Kidney (tissue), 14 donors: Measurements from ENCODE around the gene ARHGAP44. TPM values are rescaled to one million over a fixed set of nuclear protein-coding genes. Genes with fewer than 3 reads are reported as not detected.

Source experiments
- DNase-seq, 5 donors: peaks; one replicate each; pipeline ENCODE4 v3.0.0-alpha.2; 2013 to 2020
- FAIRE-seq: peaks from 2 replicates; lab custom pipeline; 2012; peaks lifted over from hg19 to GRCh38; lab: Jason Lieb, UNC
- H3K27ac ChIP-seq, 2 donors: one replicate each; pipeline ENCODE4 v1.7.0; 2013; ENCODE audit warnings: low read depth in 2 of 2, low read length in 2 of 2, inconsistent platforms in 1 of 2
- H3K27me3 ChIP-seq: one replicate; pipeline ENCODE4 v1.7.1; 2013; ENCODE audit warnings: low read length, inconsistent platforms; ENCODE audit not compliant: control insufficient read depth, insufficient read depth
- H3K36me3 ChIP-seq, 3 donors: one replicate each; pipeline versions ENCODE4 v1.7.0 to v1.7.1; 2013; ENCODE audit warnings: low read length in 3 of 3, control low read depth in 1 of 3, inconsistent platforms in 1 of 3; ENCODE audit not compliant: insufficient read depth in 3 of 3, control insufficient read depth in 2 of 3
- H3K4me1 ChIP-seq, 3 donors: one replicate each; pipeline versions ENCODE4 v1.7.0 to v1.7.1; 2013; ENCODE audit warnings: low read length in 3 of 3, inconsistent platforms in 1 of 3, low read depth in 1 of 3; ENCODE audit not compliant: control insufficient read depth in 2 of 3, insufficient read depth in 2 of 3
- H3K4me3 ChIP-seq, 3 donors: one replicate each; pipeline versions ENCODE4 v1.7.0 to v1.8.1; 2013; ENCODE audit warnings: low read length in 3 of 3, control low read depth in 1 of 3, inconsistent platforms in 1 of 3
- H3K9ac ChIP-seq, 3 donors: one replicate each; pipeline versions ENCODE4 v1.7.0 to v1.7.1; 2013; ENCODE audit warnings: low read length in 3 of 3, control low read depth in 1 of 3, inconsistent platforms in 1 of 3
- H3K9me3 ChIP-seq, 3 donors: one replicate each; pipeline versions ENCODE4 v1.7.0 to v1.7.1; 2013; ENCODE audit warnings: low read length in 3 of 3, control low read depth in 1 of 3, inconsistent platforms in 1 of 3; ENCODE audit not compliant: control insufficient read depth in 2 of 3, insufficient read depth in 1 of 3
- intact Hi-C: fragments of 100-400 bp; cut with DNase I; formaldehyde crosslinking; loops from one replicate; pipeline ENCODE4 v1.11.1; 2022
- polyA plus RNA-seq: library from polyadenylated mRNA; stranded (reverse); fragments of 350-450 nt; fragmentation: Illumina TruSeq; extraction: RNeasy Lipid Tissue Mini Kit (QIAGEN cat#74804); gene quantifications from one replicate; pipeline ENCODE4 v1.2.3, GENCODE V29; 2014; ENCODE audit warnings: low read depth, low replicate concordance; ENCODE audit not compliant: insufficient read depth
- total RNA-seq: library from RNA; stranded (reverse); fragmentation: NEBNext Ultra II Directional; extraction: Animal tissue kit (Norgen Biotek cat#: 25700); gene quantifications from one replicate; pipeline ENCODE4 v1.2.1, GENCODE V29; 2021
- TF ChIP-seq, protein P1 (sequence below): IDR thresholded peaks from 3 replicates; pipeline ENCODE4 v1.5.1; 2012; ENCODE audit warnings: mild to moderate bottlenecking, moderate library complexity, borderline replicate concordance; ENCODE audit not compliant: insufficient read depth; ENCODE audit errors: extremely low read depth
- donor health status: control.
- donor health status: control.
- donor health status: control.
- donor health status: control.
- donor health status: control.
- donor health status: DM: yes; HTN: yes; CAD: no.
- donor health status: Normal renal cell carcinoma (clear cell type).

ARHGAP44 gene
- total and polyA plus RNA-seq, 2 donors from 2014 or later = 3.7 to 8.4 TPM

DNA sequence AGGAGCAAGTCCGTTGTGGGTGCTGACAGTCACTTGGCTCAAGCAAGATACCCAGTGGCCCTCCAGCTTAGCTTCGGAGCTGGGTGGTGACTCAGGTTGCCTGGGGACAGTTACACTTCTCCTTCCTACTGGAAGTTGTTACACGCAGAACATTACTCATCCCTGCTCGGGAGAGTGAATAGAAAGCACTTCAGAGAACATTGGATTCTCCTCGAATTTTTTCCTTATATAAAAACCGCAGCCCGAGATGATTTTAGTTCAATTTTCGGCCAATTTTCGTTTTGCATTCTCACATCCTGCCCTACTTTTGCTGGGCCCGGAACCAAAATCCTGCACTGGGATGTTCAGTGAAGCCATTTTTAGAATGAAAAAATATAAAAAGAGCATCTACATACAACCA, 128.8 kb downstream of the ARHGAP44 start:
- Histone ChIP-seq H3K4me3 (no peak overlapping the region), H3K36me3 (peaks cover 0 to 4% (median 0%) of the 10 kb centered on the region in 3 donors)
- no peak for FAIRE-seq

DNA sequence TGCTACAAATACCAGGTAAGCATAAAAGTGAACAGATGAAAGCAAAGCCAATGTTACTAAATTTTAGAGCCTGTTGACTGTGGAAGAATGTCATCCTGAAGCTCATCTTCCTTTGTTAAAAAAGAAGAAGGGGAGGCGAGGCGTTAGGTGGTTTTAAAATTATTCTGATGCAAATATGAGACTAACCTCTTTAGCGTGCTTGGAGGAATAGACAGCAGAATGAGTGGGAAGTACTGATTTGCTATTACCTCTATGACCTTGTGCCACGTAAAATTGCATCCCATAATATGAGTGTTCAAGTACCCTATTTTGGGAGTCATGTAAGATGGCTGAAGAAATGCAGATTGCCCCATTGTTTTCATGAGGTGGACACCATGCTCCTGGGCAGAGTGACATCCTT, 132.8 kb downstream of the ARHGAP44 start:
- H3K4me3 ChIP-seq = no peak overlapping the region
- no peak for DNase-seq
- no peaks in the 10 kb centered on the region for H3K9me3 ChIP-seq
- peaks cover 0 to under 1% (median 0%) of the 10 kb centered on the region in 3 donors for H3K36me3 ChIP-seq
- TF ChIP-seq, protein P1, sequence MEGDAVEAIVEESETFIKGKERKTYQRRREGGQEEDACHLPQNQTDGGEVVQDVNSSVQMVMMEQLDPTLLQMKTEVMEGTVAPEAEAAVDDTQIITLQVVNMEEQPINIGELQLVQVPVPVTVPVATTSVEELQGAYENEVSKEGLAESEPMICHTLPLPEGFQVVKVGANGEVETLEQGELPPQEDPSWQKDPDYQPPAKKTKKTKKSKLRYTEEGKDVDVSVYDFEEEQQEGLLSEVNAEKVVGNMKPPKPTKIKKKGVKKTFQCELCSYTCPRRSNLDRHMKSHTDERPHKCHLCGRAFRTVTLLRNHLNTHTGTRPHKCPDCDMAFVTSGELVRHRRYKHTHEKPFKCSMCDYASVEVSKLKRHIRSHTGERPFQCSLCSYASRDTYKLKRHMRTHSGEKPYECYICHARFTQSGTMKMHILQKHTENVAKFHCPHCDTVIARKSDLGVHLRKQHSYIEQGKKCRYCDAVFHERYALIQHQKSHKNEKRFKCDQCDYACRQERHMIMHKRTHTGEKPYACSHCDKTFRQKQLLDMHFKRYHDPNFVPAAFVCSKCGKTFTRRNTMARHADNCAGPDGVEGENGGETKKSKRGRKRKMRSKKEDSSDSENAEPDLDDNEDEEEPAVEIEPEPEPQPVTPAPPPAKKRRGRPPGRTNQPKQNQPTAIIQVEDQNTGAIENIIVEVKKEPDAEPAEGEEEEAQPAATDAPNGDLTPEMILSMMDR = no peak
- no peak for FAIRE-seq
- H3K27ac ChIP-seq = no peak overlapping the region
- no peaks in the 10 kb centered on the region for H3K27me3 ChIP-seq
- intact Hi-C loops = no loop called here
- H3K9ac ChIP-seq = no peak overlapping the region
- H3K4me1 ChIP-seq = no peaks in the 10 kb centered on the region

More for the DNA sequence above, 128.8 kb downstream of the ARHGAP44 start:
- Histone ChIP-seq H3K4me1 (no peaks in the 10 kb centered on the region), H3K9ac (no peak overlapping the region), H3K27ac (no peak overlapping the region), H3K9me3 (no peaks in the 10 kb centered on the region), H3K27me3 (no peaks in the 10 kb centered on the region)
- TF ChIP-seq, protein P1 = no peak
- no peak for DNase-seq
- intact Hi-C loops = no loop called here

DNA sequence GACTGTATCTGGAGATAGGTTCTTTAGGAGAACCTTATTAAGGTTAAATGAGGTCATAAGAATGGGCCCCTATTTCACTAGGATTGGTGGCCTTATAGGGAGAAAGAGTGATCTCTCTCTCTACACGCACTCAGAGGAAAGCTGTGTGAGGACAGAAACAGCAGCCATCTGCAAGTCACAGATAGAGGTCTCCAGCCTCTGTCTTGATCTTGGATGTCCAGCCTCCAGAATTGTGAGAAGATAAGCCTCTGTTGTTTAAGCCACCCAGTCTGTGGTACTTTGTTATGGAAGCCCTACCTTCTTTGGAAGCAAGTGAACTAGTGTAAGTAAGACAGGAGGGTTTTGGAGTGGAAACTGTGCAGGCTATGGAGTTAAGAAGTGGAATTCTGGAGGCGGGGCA, 135.3 kb downstream of the ARHGAP44 start:
- Histone ChIP-seq H3K36me3 (no peaks in the 10 kb centered on the region), H3K4me3 (no peak overlapping the region), H3K4me1 (no peaks in the 10 kb centered on the region), H3K27ac (no peak overlapping the region), H3K9me3 (no peaks in the 10 kb centered on the region), H3K9ac (no peak overlapping the region), H3K27me3 (no peaks in the 10 kb centered on the region)
- DNase-seq = no peak
- TF ChIP-seq, protein P1 = no peak
- intact Hi-C loops = no loop called here
- no peak for FAIRE-seq

DNA sequence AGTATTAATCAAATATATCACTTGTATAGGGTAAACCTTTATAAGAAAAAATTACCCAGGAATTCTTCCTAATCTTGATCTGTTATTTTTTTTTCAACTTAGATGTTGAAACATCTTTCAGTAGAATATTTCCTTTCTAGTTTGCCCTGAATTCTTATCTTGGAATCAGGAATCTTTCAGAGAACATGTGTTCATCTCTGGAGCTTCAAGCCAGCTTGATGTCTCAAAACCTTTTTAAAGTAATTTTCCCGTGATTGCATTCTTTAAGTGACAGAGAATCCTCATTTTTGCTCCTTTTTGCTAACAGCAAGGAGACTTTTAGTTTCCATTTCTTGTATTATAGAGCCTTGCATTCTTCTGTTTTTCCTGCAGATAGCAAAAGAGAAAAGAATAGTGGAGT, 137.7 kb downstream of the ARHGAP44 start:
- Histone ChIP-seq H3K9ac (no peak overlapping the region), H3K27ac (no peak overlapping the region), H3K4me1 (no peaks in the 10 kb centered on the region), H3K27me3 (no peaks in the 10 kb centered on the region), H3K9me3 (no peaks in the 10 kb centered on the region), H3K4me3 (no peak overlapping the region), H3K36me3 (no peaks in the 10 kb centered on the region)
- TF ChIP-seq, protein P1 = no peak
- no peak for FAIRE-seq
- intact Hi-C loops = no loop called here
- no peak for DNase-seq
